ENCODE data around the gene PADI4. TPM values are rescaled to one million over a fixed set of nuclear protein-coding genes. Genes with fewer than 3 reads are reported as not detected.

The PADI4 gene
- total RNA-seq: not detected in 2 replicates
- polyA plus RNA-seq: not detected in 2 replicates
- not detected in 2 replicates for polyA plus RNA-seq (2012)
- not detected in 2 replicates for polyA minus RNA-seq (ENCODE audit: low replicate concordance)

- no peaks in the 10 kb centered on the region for H3K79me2 ChIP-seq (ENCODE audit: control insufficient read depth, insufficient read depth, low read length)
- H3K9me3 ChIP-seq (ENCODE audit: control insufficient read depth, insufficient read depth, low read depth, low read length): no peaks in the 10 kb centered on the region
- H3K4me2 ChIP-seq (ENCODE audit: extremely low read depth, insufficient read depth, low read length): no peak within 1 kb of the TSS
- no peak for TF ChIP-seq EZH2 (IDR thresholded peaks at IDR 0.05; ENCODE audit: low read length, missing control alignments)
- no peak for TF ChIP-seq CTCF (conservative IDR thresholded peaks at IDR 0.05 in 1 of 2, IDR thresholded peaks at IDR 0.05 in 1 of 2; ENCODE audit: low read depth in 1 of 2, low read length in 2 of 2)
- no peak for DNase-seq (ENCODE audit: low read depth in 2 of 2)
- H3K4me3 ChIP-seq (replicated peaks in 1 of 4; ENCODE audit: control extremely low read depth in 1 of 4, insufficient read depth in 1 of 4, low read depth in 3 of 4, low read length in 4 of 4): no peak within 1 kb of the TSS
- no peaks in the 10 kb centered on the region for H3K36me3 ChIP-seq (ENCODE audit: control insufficient read depth, insufficient read depth, low read length)
- no peaks in the 10 kb centered on the region for H4K20me1 ChIP-seq (ENCODE audit: control insufficient read depth, extremely low read depth, insufficient read depth, low read length)
- no peaks in the 10 kb centered on the region for H3K27me3 ChIP-seq (ENCODE audit: control insufficient read depth, insufficient read depth, low read length)
- no peak within 1 kb of the TSS for H3K9ac ChIP-seq (ENCODE audit: insufficient read depth, low read length)
- H2AFZ ChIP-seq (ENCODE audit: low read length): no peak within 1 kb of the TSS
- H3K4me1 ChIP-seq (ENCODE audit: control insufficient read depth, extremely low read depth, insufficient read depth, low read length): no peaks in the 10 kb centered on the region
- no peak within 1 kb of the TSS for H3K27ac ChIP-seq (ENCODE audit: insufficient read depth, low read length)
Observed at GRCh38 chr1:17307946-17308345, at the start of gene PADI4. TSS of gene PADI4 (plus strand) at chr1:17308197. CDS start at chr1:17308223, 26 bp downstream.

- H3K36me3 ChIP-seq (ENCODE audit: control insufficient read depth, insufficient read depth, low read length): no peaks in the 10 kb centered on the region
- no peak overlapping the region for H3K4me2 ChIP-seq (ENCODE audit: extremely low read depth, insufficient read depth, low read length)
- DNase-seq (ENCODE audit: low read depth in 2 of 2): no peak
- no peaks in the 10 kb centered on the region for H3K9me3 ChIP-seq (ENCODE audit: control insufficient read depth, insufficient read depth, low read depth, low read length)
- no peaks in the 10 kb centered on the region for H3K4me1 ChIP-seq (ENCODE audit: control insufficient read depth, extremely low read depth, insufficient read depth, low read length)
- no peak overlapping the region for H2AFZ ChIP-seq (ENCODE audit: low read length)
- no peak overlapping the region for H3K9ac ChIP-seq (ENCODE audit: insufficient read depth, low read length)
- H3K27ac ChIP-seq (ENCODE audit: insufficient read depth, low read length): no peak overlapping the region
- no peak overlapping the region for H3K4me3 ChIP-seq (replicated peaks in 1 of 4; ENCODE audit: control extremely low read depth in 1 of 4, insufficient read depth in 1 of 4, low read depth in 3 of 4, low read length in 4 of 4)
- peaks cover 6% of the 10 kb centered on the region for H3K27me3 ChIP-seq (ENCODE audit: control insufficient read depth, insufficient read depth, low read length)
- TF ChIP-seq EZH2 (IDR thresholded peaks at IDR 0.05; ENCODE audit: low read length, missing control alignments): no peak
- no peaks in the 10 kb centered on the region for H4K20me1 ChIP-seq (ENCODE audit: control insufficient read depth, extremely low read depth, insufficient read depth, low read length)
- no peaks in the 10 kb centered on the region for H3K79me2 ChIP-seq (ENCODE audit: control insufficient read depth, insufficient read depth, low read length)
Observed at GRCh38 chr1:17258758-17259130, 49.3 kb upstream of the PADI4 start.

GRCh38 chr1:17259233-17259873, 48.6 kb upstream of the PADI4 start:
- no peaks in the 10 kb centered on the region for H3K36me3 ChIP-seq (ENCODE audit: control insufficient read depth, insufficient read depth, low read length)
- H3K79me2 ChIP-seq (ENCODE audit: control insufficient read depth, insufficient read depth, low read length): no peaks in the 10 kb centered on the region
- H3K4me3 ChIP-seq (replicated peaks in 1 of 4; ENCODE audit: control extremely low read depth in 1 of 4, insufficient read depth in 1 of 4, low read depth in 3 of 4, low read length in 4 of 4): no peak overlapping the region
- H4K20me1 ChIP-seq (ENCODE audit: control insufficient read depth, extremely low read depth, insufficient read depth, low read length): no peaks in the 10 kb centered on the region
- no peaks in the 10 kb centered on the region for H3K9me3 ChIP-seq (ENCODE audit: control insufficient read depth, insufficient read depth, low read depth, low read length)
- H3K27me3 ChIP-seq (ENCODE audit: control insufficient read depth, insufficient read depth, low read length): peaks cover 6% of the 10 kb centered on the region
- DNase-seq (ENCODE audit: low read depth in 2 of 2): peak; percentile 42 to 66
- no peak overlapping the region for H2AFZ ChIP-seq (ENCODE audit: low read length)
- no peaks in the 10 kb centered on the region for H3K4me1 ChIP-seq (ENCODE audit: control insufficient read depth, extremely low read depth, insufficient read depth, low read length)
- H3K27ac ChIP-seq (ENCODE audit: insufficient read depth, low read length): no peak overlapping the region
- H3K9ac ChIP-seq (ENCODE audit: insufficient read depth, low read length): no peak overlapping the region
- H3K4me2 ChIP-seq (ENCODE audit: extremely low read depth, insufficient read depth, low read length): no peak overlapping the region
- TF ChIP-seq EZH2 (IDR thresholded peaks at IDR 0.05; ENCODE audit: low read length, missing control alignments): no peak
- no peak for TF ChIP-seq CTCF (conservative IDR thresholded peaks at IDR 0.05 in 1 of 2, IDR thresholded peaks at IDR 0.05 in 1 of 2; ENCODE audit: low read depth in 1 of 2, low read length in 2 of 2)

Data from fibroblast of lung (primary cell).